GM21515 (cell line): ENCODE measurements around the gene ABCC2.
"Not testable (repeated sequence)": the region's sequence is repeated elsewhere in the genome, so short reads cannot be mapped to it uniquely, and the experiment has no call there.

Experiments
- ATAC-seq: cut with Tn5 transposase; IDR thresholded peaks from one replicate; pipeline ENCODE4 v1.9.1; 2021; ENCODE audit not compliant: unreplicated experiment

ABCC2 gene

DNA sequence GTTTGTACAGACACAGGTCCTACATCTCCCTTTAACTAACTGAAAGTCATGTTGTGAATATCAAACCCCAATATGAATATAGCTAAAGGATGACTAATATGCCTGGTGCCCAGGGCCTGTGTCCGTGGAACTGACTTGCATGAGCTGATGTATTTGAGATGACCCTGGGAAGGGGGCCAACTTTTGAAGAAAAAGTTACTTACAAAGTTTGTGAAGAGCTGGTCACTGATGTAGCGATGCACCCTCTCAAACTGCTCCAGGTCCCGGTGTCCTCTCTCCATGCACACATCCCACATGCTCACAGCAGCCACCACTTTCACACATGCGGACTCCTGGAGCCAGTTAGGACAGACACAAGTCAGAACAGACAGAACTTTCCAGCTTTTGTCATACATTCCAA, 106.2 kb downstream of the ABCC2 start:
- no peak for ATAC-seq

DNA sequence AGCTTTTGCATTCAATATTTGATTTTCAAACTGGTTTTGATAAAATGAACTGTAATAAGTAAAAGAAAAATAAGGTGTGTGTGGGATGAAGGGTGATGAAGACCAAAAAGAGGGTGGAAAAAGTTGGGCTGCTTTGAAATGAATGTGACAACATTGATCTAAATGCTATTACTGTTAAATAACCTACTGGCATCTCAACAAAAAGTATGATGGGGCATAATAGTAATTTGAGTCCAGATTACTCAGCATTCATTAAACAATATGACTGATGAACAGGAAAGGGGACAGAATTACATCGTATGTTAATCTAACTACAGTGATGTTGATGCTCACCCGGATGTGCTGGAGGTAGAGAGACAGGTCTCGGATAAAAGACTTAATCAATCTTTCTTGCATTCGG, 112.2 kb downstream of the ABCC2 start:
- ATAC-seq, result no peak

DNA sequence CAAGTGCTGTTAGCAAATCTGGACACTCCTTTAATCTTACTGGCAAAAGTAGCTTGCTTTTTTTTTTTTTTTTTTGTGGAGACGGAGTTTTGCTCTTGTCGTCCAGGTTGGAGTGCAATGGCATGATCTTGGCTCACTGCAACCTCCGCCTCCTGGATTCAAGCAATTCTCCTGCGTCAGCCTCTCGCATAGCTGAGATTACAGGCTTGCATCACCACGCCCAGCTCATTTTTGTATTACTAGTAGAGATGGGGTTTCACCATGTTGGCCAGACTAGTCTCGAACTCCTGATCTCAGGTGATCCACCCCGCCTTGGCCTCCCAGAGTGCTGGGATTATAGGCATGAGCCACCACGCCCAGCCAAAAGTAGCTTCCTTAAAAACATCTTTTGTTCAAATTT, 112.6 kb downstream of the ABCC2 start:
- ATAC-seq, result not testable (repeated sequence)

DNA sequence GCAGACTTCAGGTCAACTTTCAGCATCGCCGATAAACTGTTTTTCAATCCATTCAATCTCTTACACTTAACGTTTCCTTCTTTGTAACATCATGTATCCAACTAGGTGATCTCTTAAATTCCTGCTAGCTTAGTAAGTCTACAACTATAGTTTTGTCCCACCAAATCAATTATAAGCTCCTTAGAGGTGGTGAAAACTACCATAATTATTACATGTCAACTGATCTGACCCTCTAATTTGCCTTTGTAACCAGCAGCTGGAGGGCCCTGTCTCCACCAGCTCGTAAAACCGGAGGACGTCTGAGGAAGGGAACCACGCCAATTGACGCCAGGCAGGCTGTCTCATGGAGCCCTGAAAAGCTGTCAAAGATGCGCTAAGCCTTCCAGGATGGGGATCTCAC, 113.4 kb downstream of the ABCC2 start:
- no peak for ATAC-seq
